Measurements from ENCODE around the gene ADGRV1.

- no peak for TF ChIP-seq CTCF (conservative IDR thresholded peaks at IDR 0.05; ENCODE audit: low read depth, low read length)
- TF ChIP-seq EZH2 (IDR thresholded peaks at IDR 0.05; ENCODE audit: borderline replicate concordance, low read depth, low read length, poor library complexity, severe bottlenecking): no peak
Observed at GRCh38 chr5:91118354-91118753, 559.8 kb downstream of the ADGRV1 start.

Data from A673 (cell line).